ENCODE measurements around the gene NETO1.

DNA sequence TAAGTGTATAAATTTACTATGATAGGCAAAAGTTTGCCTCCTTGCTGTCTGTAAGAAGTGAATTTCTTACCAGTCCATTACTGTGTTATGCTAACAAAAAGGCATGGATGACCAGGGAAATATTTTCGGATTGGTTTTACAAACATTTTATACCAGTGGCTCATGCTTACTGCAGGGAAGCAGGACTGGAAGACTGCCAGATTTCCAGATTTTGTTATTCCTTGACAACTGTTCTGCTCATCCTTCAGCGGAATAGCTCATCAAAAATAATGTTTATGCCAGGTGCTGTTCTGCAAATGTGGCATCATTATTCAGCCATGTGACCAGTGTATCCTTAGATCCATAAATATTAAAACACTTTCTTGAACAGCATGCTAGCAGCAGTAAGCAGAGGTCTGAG lies 40.4 kb upstream of the NETO1 start:
- TF ChIP-seq, protein P1, sequence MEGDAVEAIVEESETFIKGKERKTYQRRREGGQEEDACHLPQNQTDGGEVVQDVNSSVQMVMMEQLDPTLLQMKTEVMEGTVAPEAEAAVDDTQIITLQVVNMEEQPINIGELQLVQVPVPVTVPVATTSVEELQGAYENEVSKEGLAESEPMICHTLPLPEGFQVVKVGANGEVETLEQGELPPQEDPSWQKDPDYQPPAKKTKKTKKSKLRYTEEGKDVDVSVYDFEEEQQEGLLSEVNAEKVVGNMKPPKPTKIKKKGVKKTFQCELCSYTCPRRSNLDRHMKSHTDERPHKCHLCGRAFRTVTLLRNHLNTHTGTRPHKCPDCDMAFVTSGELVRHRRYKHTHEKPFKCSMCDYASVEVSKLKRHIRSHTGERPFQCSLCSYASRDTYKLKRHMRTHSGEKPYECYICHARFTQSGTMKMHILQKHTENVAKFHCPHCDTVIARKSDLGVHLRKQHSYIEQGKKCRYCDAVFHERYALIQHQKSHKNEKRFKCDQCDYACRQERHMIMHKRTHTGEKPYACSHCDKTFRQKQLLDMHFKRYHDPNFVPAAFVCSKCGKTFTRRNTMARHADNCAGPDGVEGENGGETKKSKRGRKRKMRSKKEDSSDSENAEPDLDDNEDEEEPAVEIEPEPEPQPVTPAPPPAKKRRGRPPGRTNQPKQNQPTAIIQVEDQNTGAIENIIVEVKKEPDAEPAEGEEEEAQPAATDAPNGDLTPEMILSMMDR (IDR thresholded peaks at IDR 0.05) = no peak
- TF ChIP-seq POLR2A (IDR thresholded peaks at IDR 0.05) = no peak
